ENCODE data around the gene MAGT1.

The MAGT1 gene

DNA sequence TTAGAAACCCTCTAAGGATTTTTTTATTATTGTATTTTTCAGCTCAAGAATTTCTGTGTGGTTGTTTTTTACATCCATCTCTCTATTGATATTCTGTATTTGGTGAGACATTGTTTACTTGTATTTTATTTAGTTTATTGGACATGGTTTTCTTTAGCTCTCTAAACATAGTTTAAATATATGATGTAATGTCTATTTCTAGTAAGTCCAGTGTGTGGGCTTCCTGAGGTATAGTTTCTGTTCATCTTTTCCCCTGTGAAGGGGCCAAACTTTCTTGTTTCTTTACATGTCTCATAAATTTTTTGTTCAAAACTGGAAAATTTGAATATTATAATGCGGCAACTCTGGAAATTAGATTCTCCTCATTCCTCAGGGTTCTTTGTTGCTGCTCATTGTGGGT, 81.0 kb downstream of the MAGT1 start:
- H3K36me3 Mint-ChIP-seq (ENCODE audit: low read depth) = no peaks in the 10 kb centered on the region
- no peak overlapping the region for H3K27ac Mint-ChIP-seq
- no peaks in the 10 kb centered on the region for H3K4me1 Mint-ChIP-seq
- no peak for DNase-seq
- TF ChIP-seq, protein P1, sequence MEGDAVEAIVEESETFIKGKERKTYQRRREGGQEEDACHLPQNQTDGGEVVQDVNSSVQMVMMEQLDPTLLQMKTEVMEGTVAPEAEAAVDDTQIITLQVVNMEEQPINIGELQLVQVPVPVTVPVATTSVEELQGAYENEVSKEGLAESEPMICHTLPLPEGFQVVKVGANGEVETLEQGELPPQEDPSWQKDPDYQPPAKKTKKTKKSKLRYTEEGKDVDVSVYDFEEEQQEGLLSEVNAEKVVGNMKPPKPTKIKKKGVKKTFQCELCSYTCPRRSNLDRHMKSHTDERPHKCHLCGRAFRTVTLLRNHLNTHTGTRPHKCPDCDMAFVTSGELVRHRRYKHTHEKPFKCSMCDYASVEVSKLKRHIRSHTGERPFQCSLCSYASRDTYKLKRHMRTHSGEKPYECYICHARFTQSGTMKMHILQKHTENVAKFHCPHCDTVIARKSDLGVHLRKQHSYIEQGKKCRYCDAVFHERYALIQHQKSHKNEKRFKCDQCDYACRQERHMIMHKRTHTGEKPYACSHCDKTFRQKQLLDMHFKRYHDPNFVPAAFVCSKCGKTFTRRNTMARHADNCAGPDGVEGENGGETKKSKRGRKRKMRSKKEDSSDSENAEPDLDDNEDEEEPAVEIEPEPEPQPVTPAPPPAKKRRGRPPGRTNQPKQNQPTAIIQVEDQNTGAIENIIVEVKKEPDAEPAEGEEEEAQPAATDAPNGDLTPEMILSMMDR (IDR thresholded peaks at IDR 0.05) = no peak
- peaks cover 4% of the 10 kb centered on the region for H3K27me3 Mint-ChIP-seq (ENCODE audit: low read depth, poor library complexity)
- peaks cover 61% of the 10 kb centered on the region for H3K9me3 Mint-ChIP-seq
- no peak overlapping the region for H3K4me3 Mint-ChIP-seq

- Mint-ChIP-seq H3K27me3 (ENCODE audit: low read depth, poor library complexity) (no peaks in the 10 kb centered on the region), H3K4me3 (no peak overlapping the region), H3K9me3 (peaks cover 58% of the 10 kb centered on the region), H3K36me3 (ENCODE audit: low read depth) (no peaks in the 10 kb centered on the region), H3K4me1 (no peaks in the 10 kb centered on the region), H3K27ac (no peak overlapping the region)
- no peak for DNase-seq
- TF ChIP-seq, protein P1 (IDR thresholded peaks at IDR 0.05) = no peak
Measured at GRCh38 chrX:77802201-77802600, 93.0 kb downstream of the MAGT1 start.

- DNase-seq = no peak
- Mint-ChIP-seq H3K4me3 (no peak overlapping the region), H3K36me3 (ENCODE audit: low read depth) (no peaks in the 10 kb centered on the region), H3K27me3 (ENCODE audit: low read depth, poor library complexity) (peaks cover 7% of the 10 kb centered on the region), H3K9me3 (peaks cover 33% of the 10 kb centered on the region), H3K4me1 (no peaks in the 10 kb centered on the region), H3K27ac (no peak overlapping the region)
- TF ChIP-seq, protein P1 (IDR thresholded peaks at IDR 0.05) = no peak
Measured at GRCh38 chrX:77795124-77795523, 100.1 kb downstream of the MAGT1 start.

DNA sequence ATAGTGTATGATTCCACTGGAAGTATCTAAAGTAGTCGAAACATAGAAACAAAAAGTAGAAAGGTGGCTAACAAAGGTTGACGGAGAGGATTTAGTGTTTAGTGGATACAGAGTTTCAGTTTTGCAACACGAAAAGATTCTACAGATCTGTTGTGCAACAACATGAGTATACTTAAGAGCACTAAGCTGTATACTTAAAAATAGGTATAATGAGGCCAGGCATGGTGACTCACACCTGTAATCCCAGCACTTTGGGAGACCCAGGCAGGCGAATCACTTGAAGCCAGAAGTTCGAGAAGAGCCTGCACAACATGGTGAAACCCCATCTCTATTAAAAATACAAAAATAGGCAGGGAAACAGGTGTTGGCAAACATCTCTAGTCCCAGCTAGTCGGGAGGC, 101.3 kb downstream of the MAGT1 start:
- TF ChIP-seq, protein P1 (IDR thresholded peaks at IDR 0.05) = no peak
- peaks cover 7% of the 10 kb centered on the region for H3K27me3 Mint-ChIP-seq (ENCODE audit: low read depth, poor library complexity)
- DNase-seq = no peak
- peaks cover 33% of the 10 kb centered on the region for H3K9me3 Mint-ChIP-seq
- H3K4me3 Mint-ChIP-seq = no peak overlapping the region
- no peaks in the 10 kb centered on the region for H3K36me3 Mint-ChIP-seq (ENCODE audit: low read depth)
- no peaks in the 10 kb centered on the region for H3K4me1 Mint-ChIP-seq
- no peak overlapping the region for H3K27ac Mint-ChIP-seq

DNA sequence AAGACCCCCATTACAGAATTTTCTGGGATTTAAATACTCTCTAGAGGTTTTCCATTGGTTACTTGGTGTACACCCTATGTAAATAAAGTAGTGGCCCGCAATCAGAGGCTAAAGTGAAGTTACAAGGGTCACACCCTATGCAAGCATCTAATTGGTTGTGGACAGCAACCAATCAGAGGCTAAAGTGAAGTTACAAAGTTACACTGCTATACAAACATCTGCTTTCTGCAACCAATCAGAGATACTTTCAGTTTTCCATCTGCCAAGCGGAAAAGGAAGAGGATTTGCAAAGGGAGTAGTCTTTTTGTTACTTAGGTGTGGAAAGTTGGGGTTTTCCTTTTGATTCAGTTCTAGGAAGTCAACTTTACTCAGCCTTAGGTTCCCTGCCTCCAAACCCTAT, 107.2 kb downstream of the MAGT1 start:
- H3K4me3 Mint-ChIP-seq = no peak overlapping the region
- TF ChIP-seq, protein P1 (IDR thresholded peaks at IDR 0.05) = no peak
- no peaks in the 10 kb centered on the region for H3K27me3 Mint-ChIP-seq (ENCODE audit: low read depth, poor library complexity)
- peaks cover 42% of the 10 kb centered on the region for H3K9me3 Mint-ChIP-seq
- H3K27ac Mint-ChIP-seq = no peak overlapping the region
- H3K4me1 Mint-ChIP-seq = peaks cover 8% of the 10 kb centered on the region
- no peaks in the 10 kb centered on the region for H3K36me3 Mint-ChIP-seq (ENCODE audit: low read depth)
- no peak for DNase-seq

GRCh38 chrX:77786365-77786680, 108.9 kb downstream of the MAGT1 start:
- no peaks in the 10 kb centered on the region for H3K27me3 Mint-ChIP-seq (ENCODE audit: low read depth, poor library complexity)
- TF ChIP-seq, protein P1 (IDR thresholded peaks at IDR 0.05) = no peak
- peaks cover 10% of the 10 kb centered on the region for H3K36me3 Mint-ChIP-seq (ENCODE audit: low read depth)
- H3K4me3 Mint-ChIP-seq = peak overlapping the region; percentile 98
- peak overlapping the region; percentile 100 for H3K27ac Mint-ChIP-seq
- H3K4me1 Mint-ChIP-seq = peaks cover 8% of the 10 kb centered on the region
- H3K9me3 Mint-ChIP-seq = peaks cover 41% of the 10 kb centered on the region
- no peak for DNase-seq

Data from nephron progenitor cell (in vitro differentiated cells).